Astrocyte of the hippocampus (primary cell): ENCODE measurements around the gene MSL2.
A peak's percentile ranks its signal among the peaks of the same experiment; 100 is the strongest.
"Not testable (repeated sequence)": the region's sequence is repeated elsewhere in the genome, so short reads cannot be mapped to it uniquely, and the experiment has no call there.

ENCODE experiments used
- DNase-seq: peaks from one replicate; pipeline ENCODE4 v3.0.0; 2011; ENCODE audit warnings: low read depth, low spot score

MSL2 gene

GRCh38 chr3:136146981-136147729 lies 49.0 kb downstream of the MSL2 start:
- peak; percentile 44 for DNase-seq

DNA sequence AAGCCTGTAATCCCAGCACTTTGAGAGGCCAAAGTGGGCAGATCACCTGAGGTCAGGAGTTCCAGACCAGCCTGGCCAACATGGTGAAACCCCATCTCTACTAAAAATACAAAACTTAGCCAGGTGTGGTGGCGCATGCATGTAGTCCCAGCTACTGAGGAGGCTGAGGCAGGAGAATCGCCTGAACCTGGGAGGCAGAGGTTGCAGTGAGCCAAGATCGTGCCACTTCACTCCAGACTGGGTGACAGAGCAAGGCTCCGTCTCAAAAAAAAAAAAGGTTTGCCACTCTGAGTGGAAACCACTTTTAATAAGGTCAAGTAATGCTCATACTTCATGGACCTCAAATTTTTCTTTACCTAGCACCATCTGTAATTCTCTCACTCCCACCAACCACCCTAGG lies 51.7 kb downstream of the MSL2 start:
- not testable (repeated sequence) for DNase-seq

- DNase-seq: peak; percentile 88
These were observed 53.5 kb downstream of the MSL2 start for GRCh38 chr3:136142592-136142991.

GRCh38 chr3:136141891-136142290 lies 54.2 kb downstream of the MSL2 start:
- DNase-seq: peak; percentile 42

GRCh38 chr3:136141291-136141785 lies 54.8 kb downstream of the MSL2 start:
- peak; percentile 29 for DNase-seq

DNA sequence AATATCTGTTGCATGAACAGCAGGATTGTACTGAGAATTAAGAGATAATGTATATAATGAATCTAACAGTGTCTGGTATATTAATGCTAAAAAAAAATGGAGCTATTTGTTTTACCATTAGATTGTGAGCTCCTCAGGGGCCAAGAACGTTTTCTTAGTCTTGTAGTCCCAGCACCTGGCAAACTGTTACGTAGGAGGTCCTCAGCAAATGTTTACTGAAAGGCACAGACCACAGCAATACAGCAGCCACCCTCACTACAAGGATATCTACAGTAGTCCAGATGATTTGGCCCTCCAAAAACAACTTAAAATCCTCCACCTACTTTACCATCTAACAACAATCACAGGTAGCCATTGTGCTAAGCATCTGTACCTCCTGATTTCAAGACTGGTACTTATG lies 59.7 kb downstream of the MSL2 start:
- no peak for DNase-seq

GRCh38 chr3:136135039-136135802 lies 60.9 kb downstream of the MSL2 start:
- no peak for DNase-seq

GRCh38 chr3:136134091-136134490 lies 62.0 kb downstream of the MSL2 start:
- DNase-seq: no peak

GRCh38 chr3:136131647-136132046 lies 64.5 kb downstream of the MSL2 start:
- not testable (repeated sequence) for DNase-seq

GRCh38 chr3:136122006-136122405 lies 74.1 kb downstream of the MSL2 start:
- DNase-seq: peak; percentile 26

GRCh38 chr3:136120373-136121348 lies 75.5 kb downstream of the MSL2 start:
- DNase-seq: peak; percentile 89

DNA sequence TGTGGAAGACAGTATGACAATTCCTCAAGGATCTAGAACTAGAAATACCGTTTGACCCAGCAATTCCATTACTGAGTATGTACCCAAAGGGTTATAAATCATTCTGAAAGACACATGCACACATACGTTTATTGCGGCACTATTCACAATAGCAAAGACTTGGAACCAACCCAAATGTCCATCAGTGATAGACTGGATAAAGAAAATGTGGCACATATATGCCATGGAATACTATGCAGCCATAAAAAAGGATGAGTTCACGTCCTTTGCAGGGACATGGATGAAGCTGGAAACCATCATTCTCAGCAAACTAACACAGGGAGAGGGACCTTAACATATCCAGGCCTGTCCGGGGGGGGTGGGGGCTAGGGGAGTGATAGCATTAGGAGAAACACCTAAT lies 76.4 kb downstream of the MSL2 start:
- not testable (repeated sequence) for DNase-seq

- DNase-seq: not testable (repeated sequence)
These were observed 76.8 kb downstream of the MSL2 start for GRCh38 chr3:136119332-136119731.

DNA sequence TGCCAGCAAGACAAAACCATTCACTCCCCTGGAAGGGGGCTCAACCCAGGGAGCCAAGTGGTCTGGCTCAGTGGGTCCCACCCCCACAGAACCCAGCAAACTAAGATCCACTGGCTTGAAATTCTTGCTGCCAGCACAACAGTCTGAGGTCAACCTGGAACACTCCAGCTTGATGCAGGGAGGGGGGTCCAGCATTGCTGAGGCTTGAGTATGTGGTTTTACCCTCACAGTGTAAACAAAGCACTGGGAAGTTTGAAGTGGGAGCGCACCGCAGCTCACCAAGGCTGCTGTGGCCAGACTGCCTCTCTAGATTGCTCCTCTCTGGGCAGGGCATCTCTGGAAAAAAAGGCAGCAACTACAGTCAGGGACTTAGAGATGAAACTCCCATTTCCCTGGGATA lies 81.7 kb downstream of the MSL2 start:
- DNase-seq: peak; percentile 91

DNA sequence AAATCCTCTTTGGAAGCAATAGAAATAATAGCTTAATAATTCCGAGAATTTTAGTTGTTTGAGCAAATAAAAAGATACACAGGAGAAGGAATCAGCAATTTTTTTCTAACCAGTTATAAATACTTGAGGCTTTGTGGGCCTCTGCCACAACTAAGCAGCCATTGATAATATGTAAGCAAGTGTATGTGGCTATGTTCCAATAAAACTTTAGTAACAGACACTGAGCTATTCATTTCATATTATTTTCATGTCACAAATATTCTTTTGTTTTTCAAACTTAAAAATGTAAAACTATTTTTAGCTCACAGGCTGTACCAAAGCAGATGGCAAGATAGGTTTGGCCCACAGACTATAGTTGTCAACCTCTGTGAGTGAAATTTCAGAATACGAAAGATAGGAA lies 85.7 kb downstream of the MSL2 start:
- no peak for DNase-seq

DNA sequence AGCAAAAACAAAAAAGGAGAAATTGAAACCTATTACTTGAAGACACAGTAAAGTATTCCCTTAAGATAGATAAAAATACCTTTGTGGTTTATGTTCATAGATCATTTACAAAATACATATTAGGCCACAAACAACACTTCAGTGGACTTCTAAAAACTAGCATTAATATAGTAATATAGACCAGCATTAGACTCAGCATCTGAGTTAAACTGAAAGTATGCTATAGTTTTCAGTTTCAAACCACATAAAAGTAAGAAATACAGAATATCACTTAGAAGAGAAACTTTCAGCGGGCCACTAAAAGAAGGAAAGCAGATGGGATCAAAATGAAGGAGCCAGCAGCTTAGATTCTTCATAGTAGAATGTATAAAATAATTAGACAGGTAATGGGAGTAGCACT lies 86.6 kb downstream of the MSL2 start:
- DNase-seq: no peak

GRCh38 chr3:136106101-136106500 lies 90.0 kb downstream of the MSL2 start:
- DNase-seq: no peak

DNA sequence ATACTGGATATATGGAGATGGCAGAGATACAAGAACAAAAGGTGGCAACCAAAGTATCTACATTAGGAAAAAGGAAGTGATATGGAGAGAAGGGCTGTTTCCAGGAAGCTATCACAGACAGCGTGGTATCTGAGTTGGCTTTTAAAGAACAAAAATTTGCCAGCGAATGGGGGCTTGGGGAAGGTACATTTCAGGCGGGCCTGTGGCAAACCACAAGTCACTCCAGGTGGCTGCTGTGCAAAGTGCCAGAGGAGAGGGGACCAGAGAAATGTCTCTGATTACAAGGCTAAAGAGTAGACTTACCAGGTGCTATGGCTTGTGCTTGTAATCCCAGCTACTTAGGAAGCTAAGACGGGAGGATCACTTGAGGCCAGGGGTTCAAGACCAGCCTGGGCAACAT lies 91.1 kb downstream of the MSL2 start:
- DNase-seq: no peak
